Measurements from ENCODE around the gene PIM3. TPM values are rescaled to one million over a fixed set of nuclear protein-coding genes. Genes with fewer than 3 reads are reported as not detected.
A peak's percentile ranks its signal among the peaks of the same experiment; 100 is the strongest.

PIM3 gene
- total and polyA plus RNA-seq, 2 of the 8 experiments (the other 6 are each of a cell fraction or from before 2014, with no cell fraction given) = 22.6 to 30.0 TPM

DNA sequence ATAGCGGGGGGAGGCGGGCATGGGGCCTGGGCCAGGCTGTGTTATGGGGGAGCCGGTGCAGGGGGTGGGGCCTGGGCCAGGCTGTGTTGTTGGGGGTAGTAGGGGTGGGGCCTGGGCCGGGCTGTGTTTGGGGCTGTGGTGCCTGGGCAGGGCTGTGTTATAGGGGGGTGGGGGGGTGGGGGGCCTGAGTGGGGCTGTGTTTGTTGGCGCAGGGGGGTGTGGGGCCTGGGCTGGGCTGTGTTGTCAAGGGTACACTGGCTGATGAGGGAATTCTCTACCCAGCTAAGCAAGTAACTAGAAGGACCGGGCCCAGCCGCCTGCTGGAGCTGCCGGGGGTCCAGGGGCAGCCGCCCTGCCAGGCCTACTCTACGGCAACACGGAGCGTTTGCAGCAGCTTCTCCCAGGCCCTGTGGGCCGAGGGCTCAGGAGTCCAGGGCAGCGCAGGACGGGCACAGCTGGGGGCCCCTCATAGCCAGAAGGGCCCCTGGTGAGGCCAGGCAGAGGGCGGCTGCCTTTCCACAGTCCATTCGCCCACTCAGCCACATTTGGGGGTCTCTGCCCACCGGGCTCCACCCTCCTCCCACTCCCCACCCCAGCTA, 10.1 kb upstream of the PIM3 start:
- Histone ChIP-seq H3K4me1 (replicated peaks in 1 of 4; ENCODE audit: control insufficient read depth in 3 of 4, insufficient read depth in 4 of 4, low read length in 3 of 4) (peaks cover 0 to 32% (median 17%) of the 10 kb centered on the region in 4 experiments; a peak in 5 of 7 replicates), H3K4ac (replicated peaks; ENCODE audit: insufficient read length, low read depth, low read length) (no peak overlapping the region), H3K27me3 (replicated peaks in 1 of 4; ENCODE audit: control insufficient read depth in 3 of 4, extremely low read depth in 1 of 4, insufficient read depth in 3 of 4, low read length in 3 of 4) (no peaks in the 10 kb centered on the region), H2BK120ac (replicated peaks; ENCODE audit: low read depth, low read length) (no peak overlapping the region), H3K18ac (ENCODE audit: extremely low read depth, low read length) (no peak overlapping the region; the same call in 1 of the 2 replicates), H3K79me2 (ENCODE audit: control insufficient read depth in 1 of 2, insufficient read depth in 2 of 2, low read length in 2 of 2) (no peaks in the 10 kb centered on the region), H3K27ac (ENCODE audit: low read depth, low read length) (no peak overlapping the region), H3K9me3 (ENCODE audit: insufficient read depth in 2 of 2, low read depth in 1 of 2, low read length in 1 of 2) (no peaks in the 10 kb centered on the region), H3K56ac (replicated peaks; ENCODE audit: insufficient read length, low read depth, low read length) (no peak overlapping the region), H4K91ac (replicated peaks; ENCODE audit: insufficient read length, low read length) (no peak overlapping the region), H3K4me3 (ENCODE audit: extremely low read depth in 1 of 4, insufficient read depth in 2 of 4, low read depth in 3 of 4, low read length in 4 of 4) (no peak overlapping the region), H3K9ac (replicated peaks in 1 of 4; ENCODE audit: extremely low read depth in 1 of 4, low read depth in 3 of 4, low read length in 3 of 4) (no peak overlapping the region), H4K20me1 (replicated peaks in 1 of 2; ENCODE audit: control insufficient read depth in 1 of 2, insufficient read depth in 2 of 2, low read length in 2 of 2) (peaks cover 0 to 2% of the 10 kb centered on the region in 2 experiments), H2BK5ac (ENCODE audit: low read depth, low read length) (no peak overlapping the region; the same call in 1 of the 2 replicates), H3K36me3 (ENCODE audit: control insufficient read depth in 2 of 4, insufficient read depth in 4 of 4, low read length in 3 of 4) (no peaks in the 10 kb centered on the region), H2AFZ (ENCODE audit: low read length) (no peak overlapping the region), H3K79me1 (ENCODE audit: low read depth, low read length) (no peaks in the 10 kb centered on the region), H2AK5ac (ENCODE audit: low read depth, low read length) (0 out of 2 replicates have a peak overlapping the region, but pooled peaks have one; percentile 39), H3K4me2 (ENCODE audit: insufficient read depth in 1 of 2, low read depth in 2 of 2, low read length in 2 of 2) (no peak overlapping the region), H4K5ac (ENCODE audit: insufficient read length, low read depth, low read length) (no peak overlapping the region), H2BK12ac (ENCODE audit: low read depth, low read length) (no peak overlapping the region), H2BK15ac (ENCODE audit: low read length) (no peak overlapping the region), H3K23me2 (ENCODE audit: low read depth, low read length) (no peaks in the 10 kb centered on the region), H4K8ac (ENCODE audit: extremely low read depth, insufficient read depth, low read length) (no peak overlapping the region), H3K23ac (ENCODE audit: insufficient read length) (no peak overlapping the region), H3K14ac (ENCODE audit: insufficient read length) (no peak overlapping the region), H2BK20ac (ENCODE audit: low read length) (no peak overlapping the region)
- 91% methylated on average over 13 of the region's 18 CpGs; no CpG with 5 or more reads in 1 of the 2 experiments for WGBS, 2 experiments (ENCODE audit: extremely low coverage in 1 of 2, insufficient coverage in 1 of 2, insufficient read length in 1 of 2, insufficient replicate concordance in 2 of 2, low coverage in 1 of 2, low lambda C conversion rate in 2 of 2, missing lambda C conversion rate in 1 of 2)
- DNase-seq (ENCODE audit: low read depth in 1 of 2, low spot score in 2 of 2) (no peak), FAIRE-seq (no peak)
- ChIA-PET POLR2A (ENCODE audit: partially characterized antibody) (interaction anchor here (0.9 to 2.3 kb wide), 4 partner anchors 8 to 288 kb away, joined by 3 to 9 read pairs (median 6); partner anchors contain the start of gene PIM3), CTCF (ENCODE audit: partially characterized antibody) (interaction anchor here (1.5 to 2.4 kb wide), 3 partner anchors 17 to 80 kb away, joined by 4 to 8 read pairs (median 5); no protein-coding TSS in a partner anchor)
- TF ChIP-seq BACH1 (IDR thresholded peaks at IDR 0.05; ENCODE audit: low read length) (no peak), CBX8 (IDR thresholded peaks at IDR 0.05; ENCODE audit: borderline replicate concordance, low read depth, low read length) (no peak), KDM4A (IDR thresholded peaks at IDR 0.05; ENCODE audit: low read depth, low read length, severe bottlenecking) (no peak), SUZ12 (IDR thresholded peaks at IDR 0.05; ENCODE audit: low read length) (no peak), KDM1A (IDR thresholded peaks at IDR 0.05; ENCODE audit: borderline replicate concordance, low read length) (no peak), ZNF274 (IDR thresholded peaks at IDR 0.05; ENCODE audit: borderline replicate concordance, extremely low read depth, low read length) (no peak), TAF1 (IDR thresholded peaks at IDR 0.05; ENCODE audit: low read depth, low read length) (no peak), GTF2F1 (IDR thresholded peaks at IDR 0.05; ENCODE audit: borderline replicate concordance, low read depth, low read length) (no peak), CREB1 (IDR thresholded peaks at IDR 0.05) (no peak), KDM5A (IDR thresholded peaks at IDR 0.05; ENCODE audit: low read length) (no peak), TBP (IDR thresholded peaks at IDR 0.05; ENCODE audit: low read depth, low read length) (no peak), NANOG (IDR thresholded peaks at IDR 0.05; ENCODE audit: insufficient read depth, low read depth, low read length, poor library complexity, severe bottlenecking) (no peak)

Measured in H1 (cell line).